Erythroblast (primary cell): ENCODE measurements around the gene NDUFA11.

Experiments
- GATA1 ChIP-seq: IDR thresholded peaks from 2 replicates; pipeline ENCODE4 v1.6.1; 2011; ENCODE audit warnings: low read depth, mild to moderate bottlenecking, control low read depth, low read length, moderate library complexity
- POLR2A ChIP-seq: IDR thresholded peaks from 2 replicates; pipeline ENCODE4 v1.6.1; 2011; ENCODE audit warnings: mild to moderate bottlenecking, low read length

DNA sequence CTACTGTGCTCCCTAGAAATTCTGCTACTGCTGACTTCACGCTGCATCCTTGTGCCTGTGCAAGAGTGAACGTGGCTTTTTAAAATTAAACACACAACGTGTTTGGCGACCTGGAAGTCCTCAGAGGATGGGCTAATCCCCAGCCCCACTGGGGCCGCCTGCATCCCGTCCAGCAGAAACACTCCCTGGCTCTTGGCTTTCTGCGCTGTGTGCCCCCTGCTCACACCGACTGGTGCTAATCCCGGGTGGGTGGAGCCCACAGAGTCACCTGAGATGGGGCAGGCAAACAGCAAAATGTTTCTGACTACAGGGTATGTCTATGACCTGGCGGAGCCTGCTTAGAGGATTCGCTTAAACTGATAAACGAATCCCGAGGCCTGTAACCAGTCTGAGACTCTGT lies 25.6 kb upstream of the NDUFA11 start:
- TF ChIP-seq POLR2A (no peak), GATA1 (no peak)
